Right lobe of liver (tissue), 6 donors: Measurements from ENCODE around the gene KRT6A. TPM values are rescaled to one million over a fixed set of nuclear protein-coding genes. Genes with fewer than 3 reads are reported as not detected.

Experiments
- ATAC-seq, 4 donors: fragments of 200-7000 bp; cut with Tn5 transposase; one replicate each; pipeline ENCODE4 v1.9.1; 2020; ENCODE audit warnings: mild to moderate bottlenecking in 4 of 4, moderate library complexity in 4 of 4
- DNase-seq, 3 donors: peaks; one replicate each; pipeline ENCODE4 v3.0.0-alpha.2; 2020
- H3K27ac ChIP-seq, 3 donors: fragments of 200-600 bp; one replicate each; pipeline ENCODE4 v1.8.0; 2022
- H3K27me3 ChIP-seq, 2 donors: fragments of 200-600 bp; one replicate each; pipeline ENCODE4 v1.8.0; 2022
- H3K36me3 ChIP-seq, 4 donors: fragments of 200-600 bp; sonication (generic) in 1 of 4; one replicate each; pipeline versions ENCODE4 v1.5.1 to v1.8.0; 2017 to 2022; ENCODE audit warnings: control low read depth in 1 of 4
- H3K4me1 ChIP-seq, 4 donors: fragments of 200-600 bp; sonication (generic) in 1 of 4; one replicate each; pipeline versions ENCODE4 v1.5.1 to v1.8.0; 2017 to 2022; ENCODE audit warnings: control low read depth in 1 of 4
- H3K4me3 ChIP-seq, 3 donors: fragments of 200-600 bp; one replicate each; pipeline ENCODE4 v1.8.0; 2022
- H3K9me3 ChIP-seq, 4 donors: fragments of 200-600 bp; sonication (generic) in 1 of 4; one replicate each; pipeline versions ENCODE4 v1.5.1 to v1.8.0; 2017 to 2022; ENCODE audit warnings: control low read depth in 1 of 4
- POLR2A ChIP-seq: fragments of 450-650 bp; IDR thresholded peaks from one replicate; pipeline ENCODE4 v1.6.1; 2017; ENCODE audit warnings: antibody characterized with exemption, mild to moderate bottlenecking
- WGBS: methylation state at CpG from one replicate; pipeline ENCODE4 v1.1.6; 2018; ENCODE audit warnings: low coverage, low lambda C conversion rate; ENCODE audit not compliant: insufficient coverage; ENCODE audit errors: missing lambda C conversion rate; 5-methylcytosine and 5-hydroxymethylcytosine counted together
- intact Hi-C, 2 donors: fragments of 100-400 bp; cut with DNase I; formaldehyde crosslinking; loops; one replicate each; pipeline versions ENCODE4 v1.11.2 to v1.14.1; 2022
- total RNA-seq, 6 experiments: library from RNA; depleted of rRNA in 2 of 6; stranded (reverse); fragments of >200 nt in 2 of 6; fragmentation: NEBNext Ultra II Directional in 3 of 6; extraction: Animal tissue kit (Norgen Biotek cat#: 25700) in 3 of 6; gene quantifications; one replicate each; pipeline versions ENCODE4 v1.1.0 to v1.2.4, GENCODE V29; 2016 to 2023
- TF ChIP-seq, protein P1 (sequence below), 4 donors: fragments of 200-600 bp in 3 of 4; fragments of 450-650 bp in 1 of 4; IDR thresholded peaks; one replicate each; pipeline versions ENCODE4 v1.5.1 to v1.8.0; 2016 to 2022; ENCODE audit warnings: antibody characterized with exemption in 4 of 4, mild to moderate bottlenecking in 2 of 4
- donor health status: DM: no; HTN: yes; CAD: no.
- donor health status: DM: no; HTN: no; CAD: no.
- donor health status: DM: no; HTN: no; CAD: no.
- donor health status: DM: no; HTN: yes; CAD: no.
- donor health status: DM: no; HTN: yes; CAD: no.

Gene KRT6A
- total RNA-seq, 6 experiments from 2014 or later: 1.2 TPM; not detected in 5

DNA sequence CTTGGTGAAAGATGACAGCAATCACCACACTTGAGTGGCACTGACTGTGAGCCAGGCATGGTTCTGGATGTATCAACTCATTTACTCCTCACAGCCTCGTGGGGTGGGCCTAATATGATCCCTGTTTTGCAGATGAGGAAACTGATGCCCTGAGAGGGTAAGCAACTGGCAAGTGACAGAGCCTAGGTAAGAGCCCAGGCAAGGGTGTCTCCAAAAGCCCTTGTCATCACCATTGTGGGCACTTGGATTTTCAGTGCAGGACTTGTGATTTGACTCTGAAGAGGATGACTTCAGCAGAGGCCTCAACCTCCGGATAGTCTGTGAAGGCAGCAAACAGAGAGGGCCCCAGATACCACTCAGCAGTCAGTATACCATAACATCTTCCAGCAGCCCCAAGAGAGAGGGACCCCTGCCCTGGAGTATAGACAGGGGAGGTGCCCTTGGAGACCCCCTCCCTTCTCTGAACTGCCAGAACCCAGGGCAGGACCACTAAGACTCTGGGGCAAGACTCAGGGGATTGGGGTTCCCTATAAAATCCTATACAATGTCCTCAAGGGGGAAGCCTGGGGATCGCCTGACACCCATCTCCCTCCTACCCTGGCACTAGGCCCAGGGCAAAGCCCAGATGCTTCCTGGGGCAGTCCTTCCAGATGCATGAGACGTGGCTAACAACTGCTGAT, 34.2 kb upstream of the KRT6A start:
- Histone ChIP-seq H3K4me3 (no peak overlapping the region), H3K9me3 (no peaks in the 10 kb centered on the region), H3K4me1 (no peaks in the 10 kb centered on the region), H3K27me3 (no peaks in the 10 kb centered on the region), H3K27ac (no peak overlapping the region), H3K36me3 (no peaks in the 10 kb centered on the region)
- ATAC-seq (no peak), DNase-seq (peak in 1 of 3 donors; percentile 13)
- TF ChIP-seq, protein P1, sequence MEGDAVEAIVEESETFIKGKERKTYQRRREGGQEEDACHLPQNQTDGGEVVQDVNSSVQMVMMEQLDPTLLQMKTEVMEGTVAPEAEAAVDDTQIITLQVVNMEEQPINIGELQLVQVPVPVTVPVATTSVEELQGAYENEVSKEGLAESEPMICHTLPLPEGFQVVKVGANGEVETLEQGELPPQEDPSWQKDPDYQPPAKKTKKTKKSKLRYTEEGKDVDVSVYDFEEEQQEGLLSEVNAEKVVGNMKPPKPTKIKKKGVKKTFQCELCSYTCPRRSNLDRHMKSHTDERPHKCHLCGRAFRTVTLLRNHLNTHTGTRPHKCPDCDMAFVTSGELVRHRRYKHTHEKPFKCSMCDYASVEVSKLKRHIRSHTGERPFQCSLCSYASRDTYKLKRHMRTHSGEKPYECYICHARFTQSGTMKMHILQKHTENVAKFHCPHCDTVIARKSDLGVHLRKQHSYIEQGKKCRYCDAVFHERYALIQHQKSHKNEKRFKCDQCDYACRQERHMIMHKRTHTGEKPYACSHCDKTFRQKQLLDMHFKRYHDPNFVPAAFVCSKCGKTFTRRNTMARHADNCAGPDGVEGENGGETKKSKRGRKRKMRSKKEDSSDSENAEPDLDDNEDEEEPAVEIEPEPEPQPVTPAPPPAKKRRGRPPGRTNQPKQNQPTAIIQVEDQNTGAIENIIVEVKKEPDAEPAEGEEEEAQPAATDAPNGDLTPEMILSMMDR (IDR thresholded peaks at IDR 0.05): no peak
- TF ChIP-seq POLR2A: no peak
- intact Hi-C loops: no loop called here
- 26% methylated on average over 3 of the region's 4 CpGs for WGBS

DNA sequence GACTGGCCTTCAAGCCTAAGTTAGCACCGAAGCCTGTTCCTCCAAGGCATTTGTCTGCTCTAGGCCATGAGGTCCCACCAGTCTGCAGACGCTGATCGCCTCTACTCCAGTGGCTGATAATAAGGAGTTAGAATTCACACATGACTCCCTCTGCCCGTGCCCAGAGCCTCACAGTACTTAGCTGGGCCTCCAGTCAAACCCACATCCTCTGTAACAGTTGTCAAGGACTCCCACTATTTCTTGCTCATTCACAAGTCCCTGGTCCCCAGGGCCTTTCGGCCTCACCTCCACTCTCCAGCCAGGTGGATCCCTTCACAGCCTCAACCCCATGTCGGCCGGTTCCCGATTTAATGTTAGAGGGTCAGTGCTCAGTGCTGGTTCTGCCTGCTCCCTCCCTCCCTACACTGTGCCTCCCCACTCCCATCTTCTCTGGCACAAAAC, 33.5 kb upstream of the KRT6A start:
- TF ChIP-seq, protein P1 (IDR thresholded peaks at IDR 0.05): no peak
- no peak for TF ChIP-seq POLR2A
- H3K27me3 ChIP-seq: no peaks in the 10 kb centered on the region
- DNase-seq: peak in 1 of 3 donors; percentile 31
- H3K27ac ChIP-seq: no peak overlapping the region
- no peak for ATAC-seq
- no peak overlapping the region for H3K4me3 ChIP-seq
- no peaks in the 10 kb centered on the region for H3K36me3 ChIP-seq
- no peaks in the 10 kb centered on the region for H3K9me3 ChIP-seq
- H3K4me1 ChIP-seq: no peaks in the 10 kb centered on the region
- intact Hi-C loops: no loop called here
- 80% methylated on average over 3 of the region's 8 CpGs for WGBS

- peak in 1 of 3 donors; percentile 16 for DNase-seq
- intact Hi-C loops: no loop called here
- H3K27me3 ChIP-seq: no peaks in the 10 kb centered on the region
Observed at GRCh38 chr12:52525661-52526499, 32.8 kb upstream of the KRT6A start.

GRCh38 chr12:52524898-52525591, 32.0 kb upstream of the KRT6A start:
- 80% methylated on average over 3 of the region's 5 CpGs for WGBS
- TF ChIP-seq POLR2A: no peak
- TF ChIP-seq, protein P1 (IDR thresholded peaks at IDR 0.05): no peak
- ATAC-seq (no peak), DNase-seq (peak in 1 of 3 donors; percentile 31)
- Histone ChIP-seq H3K4me3 (no peak overlapping the region), H3K36me3 (no peaks in the 10 kb centered on the region), H3K27ac (no peak overlapping the region), H3K4me1 (no peaks in the 10 kb centered on the region), H3K27me3 (no peaks in the 10 kb centered on the region), H3K9me3 (no peaks in the 10 kb centered on the region)
- intact Hi-C loops: no loop called here

More at GRCh38 chr12:52525661-52526499, 32.8 kb upstream of the KRT6A start:
- 76% methylated on average over 7 of the region's 13 CpGs for WGBS
- no peak for ATAC-seq
- Histone ChIP-seq H3K27ac (no peak overlapping the region), H3K4me3 (no peak overlapping the region), H3K36me3 (no peaks in the 10 kb centered on the region), H3K4me1 (no peaks in the 10 kb centered on the region), H3K9me3 (no peaks in the 10 kb centered on the region)
- TF ChIP-seq, protein P1 (IDR thresholded peaks at IDR 0.05): no peak
- TF ChIP-seq POLR2A: no peak
